Measurements from ENCODE around the gene ABCC12.

ABCC12 gene

GRCh38 chr16:48165961-48166578 is 10.3 kb upstream of the ABCC12 start:
- DNase-seq, result no peak

- peak; percentile 35 for DNase-seq
Measured at GRCh38 chr16:48164907-48165715, 9.3 kb upstream of the ABCC12 start.

GRCh38 chr16:48162839-48163410 is 7.1 kb upstream of the ABCC12 start:
- no peak for DNase-seq

GRCh38 chr16:48161906-48162305 is 6.1 kb upstream of the ABCC12 start:
- no peak for DNase-seq

- no peak for DNase-seq
Measured at GRCh38 chr16:48160575-48160974, 4.8 kb upstream of the ABCC12 start.

- DNase-seq, result no peak
Measured at GRCh38 chr16:48158296-48158695, 2.5 kb upstream of the ABCC12 start.

GRCh38 chr16:48157794-48158193 is 2.0 kb upstream of the ABCC12 start:
- DNase-seq, result no peak

- no peak for DNase-seq
Measured at GRCh38 chr16:48157302-48157701, 1.5 kb upstream of the ABCC12 start.

GRCh38 chr16:48156790-48157209 is 1.0 kb upstream of the ABCC12 start:
- peak; percentile 6 for DNase-seq

- no peak for DNase-seq
Measured at GRCh38 chr16:48153774-48154173, 2.0 kb downstream of the ABCC12 start.

GRCh38 chr16:48152226-48152625 is 3.6 kb downstream of the ABCC12 start:
- no peak for DNase-seq

GRCh38 chr16:48150707-48151106 is 5.1 kb downstream of the ABCC12 start:
- no peak for DNase-seq

- DNase-seq, result no peak
Measured at GRCh38 chr16:48146710-48147109, 9.1 kb downstream of the ABCC12 start.

- no peak for DNase-seq
Measured at GRCh38 chr16:48146131-48146530, 9.7 kb downstream of the ABCC12 start.

- DNase-seq, result no peak
Measured at GRCh38 chr16:48143812-48144368, 11.9 kb downstream of the ABCC12 start.

GRCh38 chr16:48140821-48141220 is 15.0 kb downstream of the ABCC12 start:
- DNase-seq, result no peak

- no peak for DNase-seq
Measured at GRCh38 chr16:48139517-48139916, 16.3 kb downstream of the ABCC12 start.

GRCh38 chr16:48138543-48138942 is 17.2 kb downstream of the ABCC12 start:
- DNase-seq, result no peak

GRCh38 chr16:48137822-48138221 is 18.0 kb downstream of the ABCC12 start:
- peak; percentile 71 for DNase-seq

- peak; percentile 7 for DNase-seq
Measured at GRCh38 chr16:48136547-48137360, 19.0 kb downstream of the ABCC12 start.

- DNase-seq, result no peak
Measured at GRCh38 chr16:48133455-48134211, 22.2 kb downstream of the ABCC12 start.

- no peak for DNase-seq
Measured at GRCh38 chr16:48132696-48133095, 23.1 kb downstream of the ABCC12 start.

Measured in NCI-H524 treated with DMSO at 0.1 percent for 48 hours (cell line).